SK-N-SH treated with all-trans-retinoic acid at 6 μM for 48 hours (cell line): ENCODE measurements around the gene VWA5B2.
A peak's percentile ranks its signal among the peaks of the same experiment; 100 is the strongest.

Experiments used
- ATAC-seq: fragments of 200-7000 bp; cut with Tn5 transposase; 3 replicates; pipeline ENCODE4 v1.9.1; 2020; ENCODE audit warnings: mild to moderate bottlenecking, moderate library complexity
- ARNTL ChIP-seq: fragments of 450-650 bp; formaldehyde crosslinking; IDR thresholded peaks from 2 replicates; pipeline ENCODE4 v1.5.0; 2020; ENCODE audit warnings: low read depth, mild to moderate bottlenecking, moderate library complexity, borderline replicate concordance
- BACH2 ChIP-seq: fragments of 250-450 bp; sonication (Bioruptor Pico); IDR thresholded peaks from 2 replicates; pipeline ENCODE4 v1.9.0; 2021; ENCODE audit warnings: mild to moderate bottlenecking, borderline replicate concordance
- CREB5 ChIP-seq: fragments of 250-450 bp; sonication (Bioruptor Pico); IDR thresholded peaks from 2 replicates; pipeline ENCODE4 v1.5.1; 2020; ENCODE audit warnings: low read depth, mild to moderate bottlenecking, moderate library complexity
- CSDC2 ChIP-seq: fragments of 250-450 bp; sonication (Bioruptor Pico); IDR thresholded peaks from 2 replicates; pipeline ENCODE4 v1.5.0; 2020; ENCODE audit warnings: mild to moderate bottlenecking, moderate library complexity
- CSRNP3 ChIP-seq: fragments of 250-450 bp; sonication (Bioruptor Pico); IDR thresholded peaks from 2 replicates; pipeline ENCODE4 v1.5.1; 2021; ENCODE audit warnings: mild to moderate bottlenecking, moderate library complexity
- ESRRG ChIP-seq: fragments of 250-450 bp; sonication (Bioruptor Pico); IDR thresholded peaks from 2 replicates; pipeline ENCODE4 v1.6.1; 2021; ENCODE audit warnings: mild to moderate bottlenecking
- GLIS3 ChIP-seq: fragments of 250-450 bp; sonication (Bioruptor Pico); IDR thresholded peaks from 2 replicates; pipeline ENCODE4 v1.5.0; 2020; ENCODE audit warnings: mild to moderate bottlenecking, moderate library complexity
- ISL1 ChIP-seq: fragments of 250-450 bp; sonication (Bioruptor Pico); IDR thresholded peaks from 2 replicates; pipeline ENCODE4 v2.1.2; 2022; ENCODE audit warnings: mild to moderate bottlenecking, moderate library complexity
- PATZ1 ChIP-seq: fragments of 250-450 bp; sonication (Bioruptor Pico); IDR thresholded peaks from 2 replicates; pipeline ENCODE4 v1.8.0; 2020; ENCODE audit warnings: mild to moderate bottlenecking, moderate library complexity, borderline replicate concordance
- POU6F1 ChIP-seq: fragments of 250-450 bp; sonication (Bioruptor Pico); IDR thresholded peaks from 2 replicates; pipeline ENCODE4 v1.8.0; 2021; ENCODE audit warnings: low read depth, mild to moderate bottlenecking, moderate library complexity, borderline replicate concordance
- RARB ChIP-seq: fragments of 250-450 bp; sonication (Bioruptor Pico); IDR thresholded peaks from 2 replicates; pipeline ENCODE4 v1.8.0; 2021; ENCODE audit warnings: mild to moderate bottlenecking, moderate library complexity
- SNAI2 ChIP-seq: fragments of 250-450 bp; sonication (Bioruptor Pico); IDR thresholded peaks from 2 replicates; pipeline ENCODE4 v1.5.0; 2020; ENCODE audit warnings: mild to moderate bottlenecking, moderate library complexity
- TOX ChIP-seq: fragments of 250-450 bp; sonication (Bioruptor Pico); IDR thresholded peaks from 2 replicates; pipeline ENCODE4 v1.8.0; 2021; ENCODE audit warnings: mild to moderate bottlenecking, moderate library complexity, borderline replicate concordance
- TSHZ2 ChIP-seq: fragments of 250-450 bp; sonication (Bioruptor Pico); IDR thresholded peaks from 2 replicates; pipeline ENCODE4 v1.5.0; 2020; ENCODE audit warnings: mild to moderate bottlenecking, moderate library complexity
- ZC3H10 ChIP-seq: fragments of 250-450 bp; sonication (Bioruptor Pico); IDR thresholded peaks from 2 replicates; pipeline ENCODE4 v1.5.1; 2021; ENCODE audit warnings: mild to moderate bottlenecking, moderate library complexity
- ZFP3 ChIP-seq: fragments of 250-450 bp; sonication (Bioruptor Pico); IDR thresholded peaks from 2 replicates; pipeline ENCODE4 v1.5.0; 2020; ENCODE audit warnings: mild to moderate bottlenecking, moderate library complexity
- ZFP30 ChIP-seq: fragments of 450-650 bp; formaldehyde crosslinking; IDR thresholded peaks from 2 replicates; pipeline ENCODE4 v1.5.0; 2022; ENCODE audit warnings: mild to moderate bottlenecking, moderate library complexity
- ZNF565 ChIP-seq: fragments of 450-650 bp; formaldehyde crosslinking; conservative IDR thresholded peaks from 2 replicates; pipeline ENCODE4 v1.5.0; 2020; ENCODE audit warnings: low read depth, mild to moderate bottlenecking, moderate library complexity
- ZNF8 ChIP-seq: fragments of 450-650 bp; formaldehyde crosslinking; IDR thresholded peaks from 2 replicates; pipeline ENCODE4 v1.5.0; 2020; ENCODE audit warnings: mild to moderate bottlenecking, moderate library complexity

Gene VWA5B2

GRCh38 chr3:184277366-184277765 lies 48.0 kb downstream of the VWA5B2 start (continued):
- TF ChIP-seq TSHZ2 (CRISPR knock-in tag): no peak
- TF ChIP-seq GLIS3 (CRISPR knock-in tag): no peak
- no peak for TF ChIP-seq TOX (CRISPR knock-in tag)
- no peak for TF ChIP-seq ZNF565 (CRISPR knock-in tag)
- no peak for TF ChIP-seq SNAI2 (CRISPR knock-in tag)
- TF ChIP-seq ISL1 (CRISPR knock-in tag): no peak
- no peak for TF ChIP-seq ARNTL (CRISPR knock-in tag)

- no peak for ATAC-seq
- no peak for TF ChIP-seq ZNF565 (CRISPR knock-in tag)
- no peak for TF ChIP-seq CSDC2 (CRISPR knock-in tag)
- no peak for TF ChIP-seq ISL1 (CRISPR knock-in tag)
- no peak for TF ChIP-seq ZFP3 (CRISPR knock-in tag)
- TF ChIP-seq ZFP30: no peak
- no peak for TF ChIP-seq BACH2 (CRISPR knock-in tag)
Measured at GRCh38 chr3:184282941-184283340, 53.6 kb downstream of the VWA5B2 start.

- TF ChIP-seq SNAI2 (CRISPR knock-in tag) (no peak), CSDC2 (CRISPR knock-in tag) (no peak), POU6F1 (CRISPR knock-in tag) (no peak)
- ATAC-seq: no peak
Measured at GRCh38 chr3:184283681-184284080, 54.3 kb downstream of the VWA5B2 start.

GRCh38 chr3:184284696-184285095 lies 55.3 kb downstream of the VWA5B2 start:
- ATAC-seq: peak; percentile 92
- TF ChIP-seq ZFP30 (no peak), ZC3H10 (no peak), TOX (CRISPR knock-in tag) (no peak), GLIS3 (CRISPR knock-in tag) (no peak), CSDC2 (CRISPR knock-in tag) (no peak), CREB5 (CRISPR knock-in tag) (no peak), ISL1 (CRISPR knock-in tag) (no peak), CSRNP3 (CRISPR knock-in tag) (no peak), PATZ1 (CRISPR knock-in tag) (no peak), TSHZ2 (CRISPR knock-in tag) (no peak), BACH2 (CRISPR knock-in tag) (no peak), ZFP3 (CRISPR knock-in tag) (no peak), ZNF565 (CRISPR knock-in tag) (no peak), ZNF8 (CRISPR knock-in tag) (no peak), SNAI2 (CRISPR knock-in tag) (no peak), ESRRG (CRISPR knock-in tag) (no peak), RARB (no peak), ARNTL (CRISPR knock-in tag) (no peak), POU6F1 (CRISPR knock-in tag) (no peak)
